Karpas-422 (cell line): ENCODE data around the gene LYRM4. TPM values are rescaled to one million over a fixed set of nuclear protein-coding genes. Genes with fewer than 3 reads are reported as not detected.

Experiments used
- DNase-seq: peaks from one replicate; pipeline ENCODE4 v3.0.0-alpha.2; 2015
- H2AFZ ChIP-seq: fragments of 200-600 bp; sonication (generic); 2 replicates; pipeline ENCODE4 v1.6.1; 2014; ENCODE audit warnings: antibody characterized with exemption, low read length, mixed read lengths
- H3K27ac ChIP-seq: fragments of 200-600 bp; sonication (generic); 2 replicates; pipeline ENCODE4 v1.5.1; 2014; ENCODE audit warnings: mild to moderate bottlenecking, low read length, moderate library complexity
- H3K27me3 ChIP-seq: fragments of 200-600 bp; sonication (generic); 2 replicates; pipeline ENCODE4 v1.6.1; 2014; ENCODE audit warnings: low read length, mixed read lengths
- H3K36me3 ChIP-seq: fragments of 200-600 bp; sonication (generic); 2 replicates; pipeline ENCODE4 v1.6.1; 2014; ENCODE audit warnings: low read length, mixed read lengths; ENCODE audit not compliant: insufficient read depth
- H3K4me1 ChIP-seq: fragments of 200-600 bp; sonication (generic); 2 replicates; pipeline ENCODE4 v1.6.1; 2014; ENCODE audit warnings: mild to moderate bottlenecking, low read length, mixed read lengths
- H3K4me2 ChIP-seq: fragments of 200-600 bp; sonication (generic); 2 replicates; pipeline ENCODE4 v1.6.1; 2014; ENCODE audit warnings: low read length, low read depth, mild to moderate bottlenecking; ENCODE audit not compliant: poor library complexity, severe bottlenecking
- H3K4me3 ChIP-seq: fragments of 200-600 bp; sonication (generic); 2 replicates; pipeline ENCODE4 v1.5.1; 2014; ENCODE audit warnings: mild to moderate bottlenecking, antibody characterized with exemption, low read length, mixed read lengths
- H3K79me2 ChIP-seq: fragments of 200-600 bp; sonication (generic); 2 replicates; pipeline ENCODE4 v1.6.1; 2014; ENCODE audit warnings: mild to moderate bottlenecking, low read length, mixed read lengths
- H3K9ac ChIP-seq: fragments of 200-600 bp; sonication (generic); 2 replicates; pipeline ENCODE4 v1.6.0; 2014; ENCODE audit warnings: low read length
- H3K9me2 ChIP-seq: fragments of 200-600 bp; sonication (generic), shearing (Covaris generic); replicated peaks from 2 replicates; pipeline ENCODE4 v1.6.0; 2014; ENCODE audit warnings: mild to moderate bottlenecking, low read length, moderate library complexity; ENCODE audit not compliant: insufficient read depth
- H3K9me3 ChIP-seq: fragments of 300-700, 200-600 bp; sonication (generic); 2 replicates; pipeline ENCODE4 v1.6.1; 2014; ENCODE audit warnings: low read length, mixed read lengths
- H4K20me1 ChIP-seq: fragments of 200-600 bp; sonication (generic); 2 replicates; pipeline ENCODE4 v1.6.1; 2014; ENCODE audit warnings: mild to moderate bottlenecking, antibody characterized with exemption, low read length, low read depth; ENCODE audit not compliant: insufficient read depth
- total RNA-seq: library from RNA; depleted of rRNA; stranded (reverse); fragments of >200 nt; shearing (Covaris generic); gene quantifications from 2 replicates; pipeline ENCODE4 v1.2.3, GENCODE V29; 2014; ENCODE audit warnings: low replicate concordance

Gene LYRM4
- total RNA-seq, 1 experiment from 2014 or later = 50.5 TPM

- no peaks in the 10 kb centered on the region for H3K79me2 ChIP-seq
- H3K27me3 ChIP-seq = no peaks in the 10 kb centered on the region
- no peaks in the 10 kb centered on the region for H3K9me2 ChIP-seq
- H3K36me3 ChIP-seq = no peaks in the 10 kb centered on the region
- no peaks in the 10 kb centered on the region for H3K9me3 ChIP-seq
- H3K9ac ChIP-seq = no peak overlapping the region
- H3K4me1 ChIP-seq = no peaks in the 10 kb centered on the region
- no peak overlapping the region for H2AFZ ChIP-seq
- no peak overlapping the region for H3K4me3 ChIP-seq
- DNase-seq = no peak
- H3K4me2 ChIP-seq = no peak overlapping the region
- no peaks in the 10 kb centered on the region for H4K20me1 ChIP-seq
- H3K27ac ChIP-seq = no peak overlapping the region
Measured at GRCh38 chr6:5151360-5151954, 109.3 kb downstream of the LYRM4 start.

- peaks cover 3% of the 10 kb centered on the region; the same call in 1 of the 2 replicates for H4K20me1 ChIP-seq
- H3K9me3 ChIP-seq = no peaks in the 10 kb centered on the region
- no peak overlapping the region for H2AFZ ChIP-seq
- no peaks in the 10 kb centered on the region for H3K36me3 ChIP-seq
- no peak overlapping the region for H3K4me2 ChIP-seq
- DNase-seq = no peak
- H3K27me3 ChIP-seq = no peaks in the 10 kb centered on the region
- H3K9ac ChIP-seq = no peak overlapping the region
- no peak overlapping the region for H3K4me3 ChIP-seq
- no peaks in the 10 kb centered on the region for H3K9me2 ChIP-seq
- H3K27ac ChIP-seq = no peak overlapping the region
- H3K79me2 ChIP-seq = no peaks in the 10 kb centered on the region
- H3K4me1 ChIP-seq = no peaks in the 10 kb centered on the region
Measured at GRCh38 chr6:5150551-5151075, 110.1 kb downstream of the LYRM4 start.

GRCh38 chr6:5149891-5150290, 110.9 kb downstream of the LYRM4 start:
- no peaks in the 10 kb centered on the region for H3K36me3 ChIP-seq
- H3K9me3 ChIP-seq = no peaks in the 10 kb centered on the region
- H3K27ac ChIP-seq = no peak overlapping the region
- H3K9ac ChIP-seq = no peak overlapping the region
- no peaks in the 10 kb centered on the region for H3K4me1 ChIP-seq
- no peak overlapping the region for H2AFZ ChIP-seq
- no peaks in the 10 kb centered on the region for H3K79me2 ChIP-seq
- no peak overlapping the region for H3K4me2 ChIP-seq
- H4K20me1 ChIP-seq = peaks cover 5% of the 10 kb centered on the region; the same call in 1 of the 2 replicates
- no peaks in the 10 kb centered on the region for H3K9me2 ChIP-seq
- no peak for DNase-seq
- H3K4me3 ChIP-seq = no peak overlapping the region
- no peaks in the 10 kb centered on the region for H3K27me3 ChIP-seq

- Histone ChIP-seq H3K79me2 (no peaks in the 10 kb centered on the region), H3K4me1 (no peaks in the 10 kb centered on the region), H3K9me2 (no peaks in the 10 kb centered on the region), H2AFZ (no peak overlapping the region), H4K20me1 (peaks cover 5% of the 10 kb centered on the region; the same call in 1 of the 2 replicates), H3K4me2 (no peak overlapping the region), H3K27me3 (no peaks in the 10 kb centered on the region), H3K9ac (no peak overlapping the region), H3K4me3 (no peak overlapping the region), H3K9me3 (no peaks in the 10 kb centered on the region), H3K36me3 (no peaks in the 10 kb centered on the region), H3K27ac (no peak overlapping the region)
- DNase-seq = no peak
Measured at GRCh38 chr6:5149159-5149704, 111.5 kb downstream of the LYRM4 start.

GRCh38 chr6:5146398-5146797, 114.4 kb downstream of the LYRM4 start:
- no peak overlapping the region for H2AFZ ChIP-seq
- no peaks in the 10 kb centered on the region for H3K27me3 ChIP-seq
- H3K9me3 ChIP-seq = no peaks in the 10 kb centered on the region
- no peaks in the 10 kb centered on the region for H3K4me1 ChIP-seq
- H3K4me3 ChIP-seq = no peak overlapping the region
- no peak for DNase-seq
- no peak overlapping the region for H3K27ac ChIP-seq
- no peak overlapping the region for H3K4me2 ChIP-seq
- H3K36me3 ChIP-seq = no peaks in the 10 kb centered on the region
- H3K9ac ChIP-seq = no peak overlapping the region
- no peaks in the 10 kb centered on the region for H3K79me2 ChIP-seq
- no peaks in the 10 kb centered on the region for H3K9me2 ChIP-seq
- H4K20me1 ChIP-seq = peaks cover 20% of the 10 kb centered on the region

GRCh38 chr6:5143634-5144311, 117.0 kb downstream of the LYRM4 start:
- no peaks in the 10 kb centered on the region for H3K79me2 ChIP-seq
- no peak overlapping the region for H2AFZ ChIP-seq
- no peak overlapping the region for H3K9ac ChIP-seq
- H4K20me1 ChIP-seq = peaks cover 35% of the 10 kb centered on the region
- H3K27ac ChIP-seq = no peak overlapping the region
- H3K27me3 ChIP-seq = no peaks in the 10 kb centered on the region
- peak; percentile 89 for DNase-seq
- H3K9me3 ChIP-seq = no peaks in the 10 kb centered on the region
- H3K36me3 ChIP-seq = no peaks in the 10 kb centered on the region
- no peaks in the 10 kb centered on the region for H3K9me2 ChIP-seq
- peaks cover 12% of the 10 kb centered on the region for H3K4me1 ChIP-seq
- no peak overlapping the region for H3K4me2 ChIP-seq
- no peak overlapping the region for H3K4me3 ChIP-seq

GRCh38 chr6:5142915-5143314, 117.8 kb downstream of the LYRM4 start:
- peaks cover 35% of the 10 kb centered on the region for H4K20me1 ChIP-seq
- no peaks in the 10 kb centered on the region for H3K9me3 ChIP-seq
- peaks cover 12% of the 10 kb centered on the region for H3K4me1 ChIP-seq
- no peak overlapping the region for H3K4me3 ChIP-seq
- no peaks in the 10 kb centered on the region for H3K79me2 ChIP-seq
- H3K4me2 ChIP-seq = no peak overlapping the region
- H3K9ac ChIP-seq = no peak overlapping the region
- no peak overlapping the region for H2AFZ ChIP-seq
- no peaks in the 10 kb centered on the region for H3K27me3 ChIP-seq
- DNase-seq = no peak
- H3K9me2 ChIP-seq = no peaks in the 10 kb centered on the region
- H3K36me3 ChIP-seq = no peaks in the 10 kb centered on the region
- no peak overlapping the region for H3K27ac ChIP-seq

GRCh38 chr6:5142131-5142530, 118.6 kb downstream of the LYRM4 start:
- no peak overlapping the region for H3K27ac ChIP-seq
- DNase-seq = no peak
- no peak overlapping the region for H2AFZ ChIP-seq
- no peaks in the 10 kb centered on the region for H3K9me2 ChIP-seq
- peaks cover 35% of the 10 kb centered on the region for H4K20me1 ChIP-seq
- H3K9me3 ChIP-seq = no peaks in the 10 kb centered on the region
- H3K4me3 ChIP-seq = no peak overlapping the region
- no peak overlapping the region for H3K4me2 ChIP-seq
- H3K4me1 ChIP-seq = peaks cover 12% of the 10 kb centered on the region
- H3K36me3 ChIP-seq = no peaks in the 10 kb centered on the region
- H3K27me3 ChIP-seq = no peaks in the 10 kb centered on the region
- H3K9ac ChIP-seq = no peak overlapping the region
- H3K79me2 ChIP-seq = no peaks in the 10 kb centered on the region
